Neural cell (in vitro differentiated cells): Measurements from ENCODE around the gene STAT3. TPM values are rescaled to one million over a fixed set of nuclear protein-coding genes. Genes with fewer than 3 reads are reported as not detected.

ENCODE experiments used
- H2AFZ ChIP-seq: fragments of 200-600, 300-800 bp; sonication (generic), shearing (Covaris generic); 2 replicates; pipeline ENCODE4 v1.6.0; 2014; ENCODE audit warnings: low read depth, mild to moderate bottlenecking, antibody characterized with exemption, low read length, moderate library complexity
- H3F3A ChIP-seq: fragments of 200-600 bp; shearing (Covaris generic); 2 replicates; pipeline ENCODE4 v1.6.1; 2016; ENCODE audit warnings: mild to moderate bottlenecking, moderate library complexity, mixed read lengths, antibody characterized with exemption, low read length; ENCODE audit not compliant: insufficient read depth, poor library complexity, severe bottlenecking
- H3K27ac ChIP-seq: fragments of 200-600, 300-800 bp; sonication (generic), shearing (Covaris generic); 2 replicates; pipeline ENCODE4 v1.5.1; 2014; ENCODE audit warnings: mild to moderate bottlenecking, low read length, moderate library complexity
- H3K27me3 ChIP-seq: fragments of 300-800, 200-600 bp; sonication (generic), shearing (Covaris generic); 2 replicates; pipeline ENCODE4 v1.6.0; 2014; ENCODE audit warnings: mild to moderate bottlenecking, low read depth, low read length, moderate library complexity; ENCODE audit not compliant: insufficient read depth
- H3K36me3 ChIP-seq: fragments of 300-800, 200-600 bp; sonication (generic), shearing (Covaris generic); 2 replicates; pipeline ENCODE4 v1.5.1; 2014; ENCODE audit warnings: mild to moderate bottlenecking, antibody characterized with exemption, low read length, moderate library complexity; ENCODE audit not compliant: insufficient read depth
- H3K4me2 ChIP-seq: fragments of 300-800, 200-600 bp; sonication (generic), shearing (Covaris generic); 2 replicates; pipeline ENCODE4 v1.6.0; 2014; ENCODE audit warnings: mild to moderate bottlenecking, low read length
- H3K4me3 ChIP-seq: fragments of 300-800, 200-600 bp; sonication (generic), shearing (Covaris generic); 2 replicates; pipeline ENCODE4 v1.5.1; 2014; ENCODE audit warnings: mild to moderate bottlenecking, low read length, moderate library complexity
- H3K79me2 ChIP-seq: fragments of 200-600 bp; shearing (Covaris generic); replicated peaks from 2 replicates; pipeline ENCODE4 v1.6.0; 2014; ENCODE audit warnings: mild to moderate bottlenecking, low read length, moderate library complexity; ENCODE audit not compliant: insufficient read depth
- H3K9ac ChIP-seq: fragments of 300-800, 200-600 bp; sonication (generic), shearing (Covaris generic); 2 replicates; pipeline ENCODE4 v1.6.1; 2016; ENCODE audit warnings: mild to moderate bottlenecking, low read length, mixed read lengths
- H3K9me2 ChIP-seq: fragments of 200-600 bp; shearing (Covaris generic); 2 replicates; pipeline ENCODE4 v1.6.1; 2016; ENCODE audit warnings: mild to moderate bottlenecking, low read length, mixed read lengths; ENCODE audit not compliant: insufficient read depth
- H3K9me3 ChIP-seq: fragments of 200-600, 300-800 bp; sonication (generic), shearing (Covaris generic); 2 replicates; pipeline ENCODE4 v1.6.1; 2016; ENCODE audit warnings: mild to moderate bottlenecking, mixed run types, low read length, moderate library complexity, mixed read lengths
- H4K20me1 ChIP-seq: fragments of 200-600 bp; shearing (Covaris generic); 2 replicates; pipeline ENCODE4 v1.6.1; 2016; ENCODE audit warnings: mild to moderate bottlenecking, mixed run types; ENCODE audit not compliant: insufficient read depth
- EP300 ChIP-seq: fragments of 450-650 bp; conservative IDR thresholded peaks from 2 replicates; pipeline ENCODE4 v1.6.1; 2014; ENCODE audit warnings: antibody characterized with exemption, mild to moderate bottlenecking, moderate library complexity; ENCODE audit not compliant: poor library complexity, severe bottlenecking
- EZH2 ChIP-seq: fragments of 200-600, 300-800 bp; shearing (Covaris generic), sonication (generic); IDR thresholded peaks from 2 replicates; pipeline ENCODE4 v1.6.1; 2014; ENCODE audit warnings: antibody characterized with exemption, low read length, borderline replicate concordance, mild to moderate bottlenecking; ENCODE audit not compliant: insufficient read depth, poor library complexity, severe bottlenecking
- MXI1 ChIP-seq: fragments of 450-650 bp; conservative IDR thresholded peaks from 2 replicates; pipeline ENCODE4 v1.6.1; 2014; ENCODE audit warnings: antibody characterized with exemption, mild to moderate bottlenecking; ENCODE audit not compliant: poor library complexity, severe bottlenecking
- POLR2AphosphoS5 ChIP-seq: IDR thresholded peaks from 2 replicates; pipeline ENCODE4 v1.6.1; 2012
- RAD21 ChIP-seq: fragments of 450-650 bp; conservative IDR thresholded peaks from 2 replicates; pipeline ENCODE4 v1.6.1; 2014; ENCODE audit warnings: antibody characterized with exemption, mild to moderate bottlenecking, moderate library complexity
- SMC3 ChIP-seq: fragments of 450-650 bp; conservative IDR thresholded peaks from 2 replicates; pipeline ENCODE4 v1.6.1; 2014; ENCODE audit warnings: antibody characterized with exemption, mild to moderate bottlenecking, moderate library complexity; ENCODE audit not compliant: poor library complexity
- TAF1 ChIP-seq: IDR thresholded peaks from 2 replicates; pipeline ENCODE4 v1.6.1; 2012; ENCODE audit warnings: low read depth
- polyA plus RNA-seq: library from polyadenylated mRNA; depleted of rRNA; stranded (reverse); fragments of >200 nt; gene quantifications from 2 replicates; pipeline ENCODE4 v1.2.3, GENCODE V29; 2014
- TF ChIP-seq, protein P1 (sequence below): fragments of 450-650 bp; IDR thresholded peaks from 2 replicates; pipeline ENCODE4 v1.5.1; 2014; ENCODE audit warnings: antibody characterized with exemption, mild to moderate bottlenecking, moderate library complexity; ENCODE audit not compliant: poor library complexity, severe bottlenecking
- TF ChIP-seq, protein P2 (sequence below): IDR thresholded peaks from 2 replicates; pipeline ENCODE4 v1.6.1; 2012; ENCODE audit warnings: borderline replicate concordance

Gene STAT3
- polyA plus RNA-seq, 1 donor from 2014 or later = 24.2 TPM

DNA sequence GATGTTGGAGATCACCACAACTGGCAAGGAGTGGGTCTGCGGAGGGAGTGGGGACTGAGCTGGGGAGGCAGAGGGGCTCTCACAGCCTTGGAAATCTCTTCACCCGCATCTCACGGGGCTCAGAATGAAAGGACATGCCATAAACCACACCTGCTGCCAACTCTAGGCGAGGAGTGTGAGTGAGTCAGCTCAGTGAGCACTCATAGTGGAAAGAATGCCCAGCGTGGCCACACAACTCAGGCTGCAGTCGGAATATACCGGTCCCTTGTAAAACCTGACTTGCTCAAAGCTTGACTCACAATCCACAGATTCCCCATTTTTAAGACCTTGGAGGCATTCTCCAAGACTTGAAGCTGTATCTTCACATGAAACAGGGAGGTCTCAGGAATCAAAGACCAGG lies 63.2 kb downstream of the STAT3 start:
- Histone ChIP-seq H3K36me3 (no peaks in the 10 kb centered on the region), H3K27ac (no peak overlapping the region), H3K4me3 (no peak overlapping the region), H3K79me2 (no peaks in the 10 kb centered on the region), H3K4me2 (no peak overlapping the region), H3K9me3 (no peaks in the 10 kb centered on the region), H3K27me3 (no peaks in the 10 kb centered on the region), H3K9me2 (no peaks in the 10 kb centered on the region), H4K20me1 (no peaks in the 10 kb centered on the region), H3K9ac (no peak overlapping the region), H3F3A (no peaks in the 10 kb centered on the region), H2AFZ (no peak overlapping the region)
- TF ChIP-seq, protein P1, sequence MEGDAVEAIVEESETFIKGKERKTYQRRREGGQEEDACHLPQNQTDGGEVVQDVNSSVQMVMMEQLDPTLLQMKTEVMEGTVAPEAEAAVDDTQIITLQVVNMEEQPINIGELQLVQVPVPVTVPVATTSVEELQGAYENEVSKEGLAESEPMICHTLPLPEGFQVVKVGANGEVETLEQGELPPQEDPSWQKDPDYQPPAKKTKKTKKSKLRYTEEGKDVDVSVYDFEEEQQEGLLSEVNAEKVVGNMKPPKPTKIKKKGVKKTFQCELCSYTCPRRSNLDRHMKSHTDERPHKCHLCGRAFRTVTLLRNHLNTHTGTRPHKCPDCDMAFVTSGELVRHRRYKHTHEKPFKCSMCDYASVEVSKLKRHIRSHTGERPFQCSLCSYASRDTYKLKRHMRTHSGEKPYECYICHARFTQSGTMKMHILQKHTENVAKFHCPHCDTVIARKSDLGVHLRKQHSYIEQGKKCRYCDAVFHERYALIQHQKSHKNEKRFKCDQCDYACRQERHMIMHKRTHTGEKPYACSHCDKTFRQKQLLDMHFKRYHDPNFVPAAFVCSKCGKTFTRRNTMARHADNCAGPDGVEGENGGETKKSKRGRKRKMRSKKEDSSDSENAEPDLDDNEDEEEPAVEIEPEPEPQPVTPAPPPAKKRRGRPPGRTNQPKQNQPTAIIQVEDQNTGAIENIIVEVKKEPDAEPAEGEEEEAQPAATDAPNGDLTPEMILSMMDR = no peak
- TF ChIP-seq RAD21 = no peak
- no peak for TF ChIP-seq POLR2AphosphoS5
- no peak for TF ChIP-seq TAF1
- no peak for TF ChIP-seq EP300
- no peak for TF ChIP-seq MXI1
- no peak for TF ChIP-seq EZH2
- TF ChIP-seq SMC3 = no peak
- TF ChIP-seq, protein P2, sequence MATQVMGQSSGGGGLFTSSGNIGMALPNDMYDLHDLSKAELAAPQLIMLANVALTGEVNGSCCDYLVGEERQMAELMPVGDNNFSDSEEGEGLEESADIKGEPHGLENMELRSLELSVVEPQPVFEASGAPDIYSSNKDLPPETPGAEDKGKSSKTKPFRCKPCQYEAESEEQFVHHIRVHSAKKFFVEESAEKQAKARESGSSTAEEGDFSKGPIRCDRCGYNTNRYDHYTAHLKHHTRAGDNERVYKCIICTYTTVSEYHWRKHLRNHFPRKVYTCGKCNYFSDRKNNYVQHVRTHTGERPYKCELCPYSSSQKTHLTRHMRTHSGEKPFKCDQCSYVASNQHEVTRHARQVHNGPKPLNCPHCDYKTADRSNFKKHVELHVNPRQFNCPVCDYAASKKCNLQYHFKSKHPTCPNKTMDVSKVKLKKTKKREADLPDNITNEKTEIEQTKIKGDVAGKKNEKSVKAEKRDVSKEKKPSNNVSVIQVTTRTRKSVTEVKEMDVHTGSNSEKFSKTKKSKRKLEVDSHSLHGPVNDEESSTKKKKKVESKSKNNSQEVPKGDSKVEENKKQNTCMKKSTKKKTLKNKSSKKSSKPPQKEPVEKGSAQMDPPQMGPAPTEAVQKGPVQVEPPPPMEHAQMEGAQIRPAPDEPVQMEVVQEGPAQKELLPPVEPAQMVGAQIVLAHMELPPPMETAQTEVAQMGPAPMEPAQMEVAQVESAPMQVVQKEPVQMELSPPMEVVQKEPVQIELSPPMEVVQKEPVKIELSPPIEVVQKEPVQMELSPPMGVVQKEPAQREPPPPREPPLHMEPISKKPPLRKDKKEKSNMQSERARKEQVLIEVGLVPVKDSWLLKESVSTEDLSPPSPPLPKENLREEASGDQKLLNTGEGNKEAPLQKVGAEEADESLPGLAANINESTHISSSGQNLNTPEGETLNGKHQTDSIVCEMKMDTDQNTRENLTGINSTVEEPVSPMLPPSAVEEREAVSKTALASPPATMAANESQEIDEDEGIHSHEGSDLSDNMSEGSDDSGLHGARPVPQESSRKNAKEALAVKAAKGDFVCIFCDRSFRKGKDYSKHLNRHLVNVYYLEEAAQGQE = no peak

DNA sequence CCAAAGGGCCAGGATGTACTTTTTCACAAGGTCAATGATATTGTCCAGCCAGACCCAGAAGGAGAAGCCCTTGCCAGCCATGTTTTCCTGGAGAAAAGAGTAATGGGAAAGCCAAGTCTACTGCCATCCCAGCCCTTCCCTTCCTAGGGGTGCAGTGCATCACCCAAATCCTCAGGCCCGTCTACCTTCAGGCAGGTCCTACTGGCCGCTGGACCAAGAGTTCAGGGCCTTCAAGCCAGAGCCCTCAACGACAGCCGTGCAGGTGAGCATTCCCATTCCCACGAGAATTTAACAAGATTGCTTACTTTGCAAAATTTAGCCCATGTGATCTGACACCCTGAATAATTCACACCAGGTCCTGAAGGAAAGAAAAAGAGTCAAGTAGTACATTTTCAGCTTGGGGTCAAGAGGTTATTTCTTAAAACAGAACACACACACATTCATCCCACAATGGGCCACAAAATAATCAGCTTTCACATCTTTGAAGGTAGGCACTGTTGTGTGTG lies 64.9 kb downstream of the STAT3 start:
- Histone ChIP-seq H3K9ac (no peak overlapping the region), H3K4me2 (no peak overlapping the region), H3K27me3 (no peaks in the 10 kb centered on the region), H3K4me3 (no peak overlapping the region), H2AFZ (no peak overlapping the region), H3K36me3 (no peaks in the 10 kb centered on the region), H3K27ac (no peak overlapping the region), H3F3A (no peaks in the 10 kb centered on the region), H3K79me2 (no peaks in the 10 kb centered on the region), H3K9me3 (no peaks in the 10 kb centered on the region), H3K9me2 (no peaks in the 10 kb centered on the region), H4K20me1 (no peaks in the 10 kb centered on the region)
- no peak for TF ChIP-seq RAD21
- TF ChIP-seq, protein P2 = no peak
